ENCODE measurements around the gene LBP. TPM values are rescaled to one million over a fixed set of nuclear protein-coding genes. Genes with fewer than 3 reads are reported as not detected.

LBP gene
- total and polyA plus RNA-seq, 10 of the 15 experiments (the other 5 are each of a cell fraction or from before 2014, with no cell fraction given) = 0.04 to 0.10 TPM; not detected in 8

DNA sequence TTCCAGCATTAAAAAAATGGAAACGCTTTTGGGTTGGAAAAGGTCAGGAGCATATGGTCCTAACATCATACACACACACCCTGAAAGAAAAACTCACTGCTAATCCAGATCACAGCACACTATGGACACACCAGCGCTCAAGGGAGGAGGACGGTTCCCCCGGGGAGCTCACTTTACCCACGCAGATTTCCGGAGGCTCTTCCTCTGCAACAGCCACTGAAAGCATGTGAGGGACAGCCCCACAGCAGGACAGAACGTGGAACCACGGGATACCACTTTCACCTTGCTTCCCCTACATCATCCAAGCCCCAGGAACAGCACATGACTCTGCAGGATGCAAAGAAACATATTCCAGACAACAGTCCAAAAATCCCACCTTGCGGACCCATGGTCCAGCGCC lies 75.6 kb downstream of the LBP start (continued):
- TF ChIP-seq, protein P1, sequence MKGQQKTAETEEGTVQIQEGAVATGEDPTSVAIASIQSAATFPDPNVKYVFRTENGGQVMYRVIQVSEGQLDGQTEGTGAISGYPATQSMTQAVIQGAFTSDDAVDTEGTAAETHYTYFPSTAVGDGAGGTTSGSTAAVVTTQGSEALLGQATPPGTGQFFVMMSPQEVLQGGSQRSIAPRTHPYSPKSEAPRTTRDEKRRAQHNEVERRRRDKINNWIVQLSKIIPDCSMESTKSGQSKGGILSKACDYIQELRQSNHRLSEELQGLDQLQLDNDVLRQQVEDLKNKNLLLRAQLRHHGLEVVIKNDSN (IDR thresholded peaks at IDR 0.05; ENCODE audit: borderline replicate concordance, extremely low read length, insufficient read depth, low read depth, low read length) = no peak

DNA sequence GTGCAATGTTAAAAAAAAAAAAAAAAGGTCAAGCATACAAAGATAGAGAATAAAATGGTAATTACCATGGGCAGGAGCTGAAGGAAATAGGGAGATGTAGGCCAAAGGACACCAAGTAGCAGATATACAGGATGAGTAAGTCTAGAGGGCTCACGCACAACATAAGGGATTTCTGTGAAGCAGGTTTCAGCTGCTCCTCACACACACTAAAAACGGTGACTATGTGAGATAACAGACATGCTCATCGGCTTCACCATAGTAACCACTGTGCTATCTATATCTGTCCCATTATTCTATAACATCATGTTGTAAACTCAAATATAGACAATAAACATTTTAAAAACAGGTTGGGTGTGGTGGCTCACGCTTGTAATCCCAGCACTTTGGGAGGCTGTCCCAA lies 77.3 kb downstream of the LBP start:
- CTCF ChIA-PET = interaction anchor here (1.6 kb wide), 1 partner anchor 15 kb away, joined by 6 read pairs; no protein-coding TSS in a partner anchor
- DNase-seq (ENCODE audit: low read depth, low spot score) (no peak), ATAC-seq (0 out of 3 replicates have a peak, but pooled peaks have one; percentile 7), FAIRE-seq (no peak)
- Histone ChIP-seq H3K9ac (ENCODE audit: control insufficient read depth, insufficient read depth, low read length) (no peak overlapping the region), H3K27ac (ENCODE audit: control insufficient read depth, insufficient read depth) (no peak overlapping the region), H3K4me2 (ENCODE audit: control insufficient read depth, insufficient read depth) (no peak overlapping the region), H3K9me3 (replicated peaks; ENCODE audit: control insufficient read depth, insufficient read depth, low read length) (no peaks in the 10 kb centered on the region), H3K36me3 (ENCODE audit: control insufficient read depth in 2 of 2, insufficient read depth in 2 of 2, low read length in 1 of 2) (peaks cover 67 to 70% of the 10 kb centered on the region in 2 experiments), H4K20me1 (ENCODE audit: control insufficient read depth, insufficient read depth) (peaks cover 14% of the 10 kb centered on the region), H3K4me1 (ENCODE audit: control insufficient read depth, insufficient read depth, low read length) (no peaks in the 10 kb centered on the region), H2AFZ (ENCODE audit: control insufficient read depth, low read depth, low read length) (no peak overlapping the region), H3K27me3 (replicated peaks in 1 of 2; ENCODE audit: control insufficient read depth in 2 of 2, insufficient read depth in 2 of 2, low read length in 1 of 2) (no peaks in the 10 kb centered on the region), H3K79me2 (ENCODE audit: control insufficient read depth, insufficient read depth, low read length) (peaks cover 31% of the 10 kb centered on the region), H3K4me3 (no peak overlapping the region)
- intact Hi-C loops (cut with micrococcal nuclease; ENCODE audit: unreplicated experiment) (no loop called here), in situ Hi-C loops (cut with MboI) (no loop called here)
- POLR2A ChIA-PET = interaction anchor here (0.7 kb wide), 1 partner anchor 1730 kb away, joined by 4 read pairs; no protein-coding TSS in a partner anchor
- RAD21 ChIA-PET (ENCODE audit: unreplicated experiment) = no interaction called here
- no TSS peak for BruUV-seq (replicated peaks)
- TF ChIP-seq ZNF622 (IDR thresholded peaks at IDR 0.05) (no peak), CBFB (IDR thresholded peaks at IDR 0.05; ENCODE audit: low read depth) (no peak), NRF1 (conservative IDR thresholded peaks at IDR 0.05; ENCODE audit: low read depth, low read length) (no peak), SMAD1 (IDR thresholded peaks at IDR 0.05; ENCODE audit: low read depth, partially characterized antibody) (no peak), TCF7 (IDR thresholded peaks at IDR 0.05; ENCODE audit: borderline replicate concordance) (no peak), EP300 (IDR thresholded peaks at IDR 0.05; ENCODE audit: borderline replicate concordance in 1 of 2, control insufficient read depth in 1 of 2, low read depth in 2 of 2, low read length in 2 of 2) (no peak)
- SMC1A ChIA-PET (ENCODE audit: uncharacterized antibody, unreplicated experiment) = interaction anchor here (1.0 to 2.8 kb wide), 3 partner anchors 9 to 15 kb away, joined by 3 to 9 read pairs (median 3); partner anchors contain the start of gene SNHG17
- WGBS (ENCODE audit: insufficient coverage, insufficient replicate concordance, low lambda C conversion rate, missing lambda C conversion rate) = 75% methylated on average over 4 of the region's 4 CpGs

Measured in GM12878 (cell line).